ENCODE data around the gene SLC8A1.

Gene SLC8A1

GRCh38 chr2:40270372-40270771 lies 181.5 kb downstream of the SLC8A1 start:
- Histone ChIP-seq H3K9me3 (ENCODE audit: low read depth, low read length) (no peaks in the 10 kb centered on the region), H3K4me3 (no peak overlapping the region)
- DNase-seq (ENCODE audit: low read depth, low spot score), result no peak

GRCh38 chr2:40268566-40268965 lies 183.3 kb downstream of the SLC8A1 start:
- DNase-seq (ENCODE audit: low read depth, low spot score), result no peak
- Histone ChIP-seq H3K9me3 (ENCODE audit: low read depth, low read length) (no peaks in the 10 kb centered on the region), H3K36me3 (ENCODE audit: insufficient read depth, low read length) (no peaks in the 10 kb centered on the region), H3K4me3 (no peak overlapping the region), H3K27ac (no peak overlapping the region), H3K9ac (ENCODE audit: insufficient read length) (no peak overlapping the region)
- no peak for TF ChIP-seq POLR2AphosphoS5 (IDR thresholded peaks at IDR 0.05; ENCODE audit: borderline replicate concordance, low read depth, low read length)
- TF ChIP-seq EZH2 (IDR thresholded peaks at IDR 0.05), result no peak
- no peak for TF ChIP-seq FOXP2 (optimal IDR thresholded peaks at IDR 0.05; ENCODE audit: control extremely low read depth, extremely low read length, insufficient read depth)

More at GRCh38 chr2:40270372-40270771, 181.5 kb downstream of the SLC8A1 start:
- no peaks in the 10 kb centered on the region for H3K36me3 ChIP-seq (ENCODE audit: insufficient read depth, low read length)
- H3K27ac ChIP-seq, result no peak overlapping the region
- no peak overlapping the region for H3K9ac ChIP-seq (ENCODE audit: insufficient read length)
- no peak for TF ChIP-seq FOXP2 (optimal IDR thresholded peaks at IDR 0.05; ENCODE audit: control extremely low read depth, extremely low read length, insufficient read depth)
- TF ChIP-seq EZH2 (IDR thresholded peaks at IDR 0.05), result no peak
- TF ChIP-seq POLR2AphosphoS5 (IDR thresholded peaks at IDR 0.05; ENCODE audit: borderline replicate concordance, low read depth, low read length), result no peak

- H3K9me3 ChIP-seq (ENCODE audit: low read depth, low read length), result no peaks in the 10 kb centered on the region
- H3K36me3 ChIP-seq (ENCODE audit: insufficient read depth, low read length), result no peaks in the 10 kb centered on the region
- no peak overlapping the region for H3K4me3 ChIP-seq
- H3K27ac ChIP-seq, result no peak overlapping the region
- no peak overlapping the region for H3K9ac ChIP-seq (ENCODE audit: insufficient read length)
- TF ChIP-seq FOXP2 (optimal IDR thresholded peaks at IDR 0.05; ENCODE audit: control extremely low read depth, extremely low read length, insufficient read depth), result no peak
- TF ChIP-seq POLR2AphosphoS5 (IDR thresholded peaks at IDR 0.05; ENCODE audit: borderline replicate concordance, low read depth, low read length), result no peak
- no peak for TF ChIP-seq EZH2 (IDR thresholded peaks at IDR 0.05)
- DNase-seq (ENCODE audit: low read depth, low spot score), result no peak
Measured at GRCh38 chr2:40266201-40266600, 185.7 kb downstream of the SLC8A1 start.

GRCh38 chr2:40265602-40266001 lies 186.3 kb downstream of the SLC8A1 start:
- Histone ChIP-seq H3K9ac (ENCODE audit: insufficient read length) (no peak overlapping the region), H3K9me3 (ENCODE audit: low read depth, low read length) (no peaks in the 10 kb centered on the region), H3K4me3 (no peak overlapping the region), H3K27ac (no peak overlapping the region), H3K36me3 (ENCODE audit: insufficient read depth, low read length) (no peaks in the 10 kb centered on the region)
- DNase-seq (ENCODE audit: low read depth, low spot score), result no peak
- no peak for TF ChIP-seq EZH2 (IDR thresholded peaks at IDR 0.05)
- TF ChIP-seq POLR2AphosphoS5 (IDR thresholded peaks at IDR 0.05; ENCODE audit: borderline replicate concordance, low read depth, low read length), result no peak
- no peak for TF ChIP-seq FOXP2 (optimal IDR thresholded peaks at IDR 0.05; ENCODE audit: control extremely low read depth, extremely low read length, insufficient read depth)

GRCh38 chr2:40261042-40261441 lies 190.8 kb downstream of the SLC8A1 start:
- H3K9ac ChIP-seq (ENCODE audit: insufficient read length), result no peak overlapping the region
- H3K4me3 ChIP-seq, result no peak overlapping the region
- H3K9me3 ChIP-seq (ENCODE audit: low read depth, low read length), result no peaks in the 10 kb centered on the region
- no peak for DNase-seq (ENCODE audit: low read depth, low spot score)
- TF ChIP-seq FOXP2 (optimal IDR thresholded peaks at IDR 0.05; ENCODE audit: control extremely low read depth, extremely low read length, insufficient read depth), result no peak
- no peak for TF ChIP-seq EZH2 (IDR thresholded peaks at IDR 0.05)
- TF ChIP-seq POLR2AphosphoS5 (IDR thresholded peaks at IDR 0.05; ENCODE audit: borderline replicate concordance, low read depth, low read length), result no peak
- no peaks in the 10 kb centered on the region for H3K36me3 ChIP-seq (ENCODE audit: insufficient read depth, low read length)
- H3K27ac ChIP-seq, result no peak overlapping the region

- Histone ChIP-seq H3K4me3 (no peak overlapping the region), H3K9ac (ENCODE audit: insufficient read length) (no peak overlapping the region), H3K9me3 (ENCODE audit: low read depth, low read length) (no peaks in the 10 kb centered on the region), H3K27ac (no peak overlapping the region), H3K36me3 (ENCODE audit: insufficient read depth, low read length) (no peaks in the 10 kb centered on the region)
- TF ChIP-seq FOXP2 (optimal IDR thresholded peaks at IDR 0.05; ENCODE audit: control extremely low read depth, extremely low read length, insufficient read depth) (no peak), EZH2 (IDR thresholded peaks at IDR 0.05) (no peak), POLR2AphosphoS5 (IDR thresholded peaks at IDR 0.05; ENCODE audit: borderline replicate concordance, low read depth, low read length) (no peak)
- no peak for DNase-seq (ENCODE audit: low read depth, low spot score)
Measured at GRCh38 chr2:40260437-40260836, 191.5 kb downstream of the SLC8A1 start.

GRCh38 chr2:40259900-40260299 lies 192.0 kb downstream of the SLC8A1 start:
- DNase-seq (ENCODE audit: low read depth, low spot score), result no peak
- Histone ChIP-seq H3K36me3 (ENCODE audit: insufficient read depth, low read length) (no peaks in the 10 kb centered on the region), H3K9me3 (ENCODE audit: low read depth, low read length) (no peaks in the 10 kb centered on the region), H3K4me3 (no peak overlapping the region), H3K27ac (no peak overlapping the region), H3K9ac (ENCODE audit: insufficient read length) (no peak overlapping the region)
- no peak for TF ChIP-seq FOXP2 (optimal IDR thresholded peaks at IDR 0.05; ENCODE audit: control extremely low read depth, extremely low read length, insufficient read depth)
- no peak for TF ChIP-seq POLR2AphosphoS5 (IDR thresholded peaks at IDR 0.05; ENCODE audit: borderline replicate concordance, low read depth, low read length)
- TF ChIP-seq EZH2 (IDR thresholded peaks at IDR 0.05), result no peak

GRCh38 chr2:40258135-40258457 lies 193.8 kb downstream of the SLC8A1 start:
- no peak overlapping the region for H3K9ac ChIP-seq (ENCODE audit: insufficient read length)
- H3K4me3 ChIP-seq, result no peak overlapping the region
- H3K9me3 ChIP-seq (ENCODE audit: low read depth, low read length), result no peaks in the 10 kb centered on the region
- TF ChIP-seq FOXP2 (optimal IDR thresholded peaks at IDR 0.05; ENCODE audit: control extremely low read depth, extremely low read length, insufficient read depth), result no peak
- no peak for TF ChIP-seq EZH2 (IDR thresholded peaks at IDR 0.05)
- TF ChIP-seq POLR2AphosphoS5 (IDR thresholded peaks at IDR 0.05; ENCODE audit: borderline replicate concordance, low read depth, low read length), result no peak
- H3K36me3 ChIP-seq (ENCODE audit: insufficient read depth, low read length), result no peaks in the 10 kb centered on the region
- DNase-seq (ENCODE audit: low read depth, low spot score), result no peak
- no peak overlapping the region for H3K27ac ChIP-seq
